Endothelial cell (in vitro differentiated cells): ENCODE measurements around the gene FAM241A. TPM values are rescaled to one million over a fixed set of nuclear protein-coding genes. Genes with fewer than 3 reads are reported as not detected.
"Not testable (repeated sequence)": the region's sequence is repeated elsewhere in the genome, so short reads cannot be mapped to it uniquely, and the experiment has no call there.

ENCODE experiments used
- DNase-seq: peaks from one replicate; pipeline ENCODE4 v3.0.0; 2021; ENCODE audit warnings: low spot score
- H3K27ac Mint-ChIP-seq: one replicate; pipeline ENCODE4 v1.8.0; 2021; ENCODE audit warnings: mixed read lengths, inconsistent platforms; ENCODE audit not compliant: unreplicated experiment
- H3K27me3 Mint-ChIP-seq: one replicate; pipeline ENCODE4 v1.8.0; 2021; ENCODE audit warnings: mild to moderate bottlenecking, moderate library complexity, mixed read lengths, inconsistent platforms; ENCODE audit not compliant: unreplicated experiment
- H3K36me3 Mint-ChIP-seq: one replicate; pipeline ENCODE4 v1.8.0; 2021; ENCODE audit warnings: mild to moderate bottlenecking, low read depth, mixed read lengths, inconsistent platforms; ENCODE audit not compliant: unreplicated experiment
- H3K4me1 Mint-ChIP-seq: one replicate; pipeline ENCODE4 v1.8.0; 2021; ENCODE audit warnings: mild to moderate bottlenecking, mixed read lengths, inconsistent platforms; ENCODE audit not compliant: unreplicated experiment
- H3K4me3 Mint-ChIP-seq: one replicate; pipeline ENCODE4 v1.8.0; 2021; ENCODE audit warnings: mild to moderate bottlenecking, mixed read lengths, inconsistent platforms; ENCODE audit not compliant: unreplicated experiment
- H3K9me3 Mint-ChIP-seq: one replicate; pipeline ENCODE4 v1.8.0; 2021; ENCODE audit warnings: mixed read lengths, inconsistent platforms; ENCODE audit not compliant: unreplicated experiment
- CTCF ChIP-seq: fragments of 200-600 bp; sonication (generic); IDR thresholded peaks from one replicate; pipeline ENCODE4 v1.5.0; 2021; ENCODE audit warnings: antibody characterized with exemption; ENCODE audit not compliant: unreplicated experiment
- total RNA-seq: library from RNA; stranded (reverse); fragmentation: NEBNext Ultra II Directional; extraction: Animal tissue kit (Norgen Biotek cat#: 25700); gene quantifications from one replicate; pipeline ENCODE4 v1.2.1, GENCODE V29; 2021; ENCODE audit not compliant: unreplicated experiment

FAM241A gene
- total RNA-seq, 1 donor from 2014 or later, result 15.6 TPM

- TF ChIP-seq CTCF, result no peak
- Mint-ChIP-seq H3K27ac (no peak overlapping the region), H3K36me3 (peaks cover 25% of the 10 kb centered on the region), H3K4me1 (peaks cover 33% of the 10 kb centered on the region), H3K27me3 (peaks cover 2% of the 10 kb centered on the region), H3K4me3 (peak overlapping the region; percentile 8), H3K9me3 (peaks cover 15% of the 10 kb centered on the region)
- no peak for DNase-seq
Observed at GRCh38 chr4:112156553-112156952, 11.3 kb downstream of the FAM241A start.

GRCh38 chr4:112163706-112164105 is 18.5 kb downstream of the FAM241A start:
- not testable (repeated sequence) for H3K27me3 Mint-ChIP-seq, H3K27ac Mint-ChIP-seq, H3K4me1 Mint-ChIP-seq, H3K4me3 Mint-ChIP-seq, DNase-seq
- Mint-ChIP-seq H3K36me3 (peaks cover 43% of the 10 kb centered on the region), H3K9me3 (peaks cover 15% of the 10 kb centered on the region)

- H3K36me3 Mint-ChIP-seq, result peaks cover 9% of the 10 kb centered on the region
- peaks cover 1% of the 10 kb centered on the region for H3K27me3 Mint-ChIP-seq
- no peaks in the 10 kb centered on the region for H3K4me1 Mint-ChIP-seq
- TF ChIP-seq CTCF, result no peak
- no peak overlapping the region for H3K4me3 Mint-ChIP-seq
- H3K27ac Mint-ChIP-seq, result no peak overlapping the region
- no peaks in the 10 kb centered on the region for H3K9me3 Mint-ChIP-seq
- DNase-seq, result no peak
Observed at GRCh38 chr4:112167794-112168193, 22.5 kb downstream of the FAM241A start.

- Mint-ChIP-seq H3K36me3 (peaks cover 9% of the 10 kb centered on the region), H3K4me3 (no peak overlapping the region), H3K27me3 (peaks cover 1% of the 10 kb centered on the region), H3K9me3 (no peaks in the 10 kb centered on the region), H3K27ac (no peak overlapping the region), H3K4me1 (no peaks in the 10 kb centered on the region)
- TF ChIP-seq CTCF, result no peak
- no peak for DNase-seq
Observed at GRCh38 chr4:112168719-112169500, 23.7 kb downstream of the FAM241A start.

- H3K27ac Mint-ChIP-seq, result no peak overlapping the region
- no peak for TF ChIP-seq CTCF
- DNase-seq, result no peak
- H3K4me1 Mint-ChIP-seq, result no peaks in the 10 kb centered on the region
- no peaks in the 10 kb centered on the region for H3K9me3 Mint-ChIP-seq
- peaks cover 7% of the 10 kb centered on the region for H3K36me3 Mint-ChIP-seq
- no peak overlapping the region for H3K4me3 Mint-ChIP-seq
- peaks cover 1% of the 10 kb centered on the region for H3K27me3 Mint-ChIP-seq
Observed at GRCh38 chr4:112170451-112170993, 25.3 kb downstream of the FAM241A start.

- H3K27ac Mint-ChIP-seq, H3K9me3 Mint-ChIP-seq, DNase-seq, H3K27me3 Mint-ChIP-seq, H3K4me1 Mint-ChIP-seq, H3K36me3 Mint-ChIP-seq, H3K4me3 Mint-ChIP-seq: not testable (repeated sequence)
Observed at GRCh38 chr4:112171051-112171763, 26.0 kb downstream of the FAM241A start.
